ENCODE data around the gene PTPN11. TPM values are rescaled to one million over a fixed set of nuclear protein-coding genes. Genes with fewer than 3 reads are reported as not detected.
"Not testable (repeated sequence)": the region's sequence is repeated elsewhere in the genome, so short reads cannot be mapped to it uniquely, and the experiment has no call there.

The PTPN11 gene
- 100 to 1,000 TPM in 1 of 12 donors, 10 to 100 TPM in 11; 61.4 to 117 (median 68.5) TPM for polyA plus RNA-seq (ENCODE audit: insufficient read length in 12 of 12)
- long read RNA-seq, donor 1, full-length matches to known transcripts: 1 of 6 reads
- long read RNA-seq, donor 1, partial matches to known transcripts: 5 of 6 reads
- long read RNA-seq, donor 1, other reads (novel, unspliced or antisense): 0 of 6 reads
- long read RNA-seq, donor 2, full-length matches to known transcripts: 5 of 33 reads
- long read RNA-seq, donor 2, partial matches to known transcripts: 28 of 33 reads
- long read RNA-seq, donor 2, other reads (novel, unspliced or antisense): 0 of 33 reads
- long read RNA-seq, donor 3, full-length matches to known transcripts: 5 of 11 reads
- long read RNA-seq, donor 3, partial matches to known transcripts: 6 of 11 reads
- long read RNA-seq, donor 3, other reads (novel, unspliced or antisense): 0 of 11 reads
- long read RNA-seq, donor 4, full-length matches to known transcripts: 2 of 2 reads
- long read RNA-seq, donor 4, partial matches to known transcripts: 0 of 2 reads
- long read RNA-seq, donor 4, other reads (novel, unspliced or antisense): 0 of 2 reads
- long read RNA-seq, donor 5: 0 reads
- long read RNA-seq, donor 6, full-length matches to known transcripts: 2 of 2 reads
- long read RNA-seq, donor 6, partial matches to known transcripts: 0 of 2 reads
- long read RNA-seq, donor 6, other reads (novel, unspliced or antisense): 0 of 2 reads
- long read RNA-seq, donor 7: 0 reads
- long read RNA-seq, donor 8, full-length matches to known transcripts: 9 of 15 reads
- long read RNA-seq, donor 8, partial matches to known transcripts: 6 of 15 reads
- long read RNA-seq, donor 8, other reads (novel, unspliced or antisense): 0 of 15 reads
- long read RNA-seq, donor 9, full-length matches to known transcripts: 2 of 2 reads
- long read RNA-seq, donor 9, partial matches to known transcripts: 0 of 2 reads
- long read RNA-seq, donor 9, other reads (novel, unspliced or antisense): 0 of 2 reads
- long read RNA-seq, donor 10, full-length matches to known transcripts: 8 of 15 reads
- long read RNA-seq, donor 10, partial matches to known transcripts: 7 of 15 reads
- long read RNA-seq, donor 10, other reads (novel, unspliced or antisense): 0 of 15 reads
- long read RNA-seq, donor 11, full-length matches to known transcripts: 1 of 1 reads
- long read RNA-seq, donor 11, partial matches to known transcripts: 0 of 1 reads
- long read RNA-seq, donor 11, other reads (novel, unspliced or antisense): 0 of 1 reads

DNA sequence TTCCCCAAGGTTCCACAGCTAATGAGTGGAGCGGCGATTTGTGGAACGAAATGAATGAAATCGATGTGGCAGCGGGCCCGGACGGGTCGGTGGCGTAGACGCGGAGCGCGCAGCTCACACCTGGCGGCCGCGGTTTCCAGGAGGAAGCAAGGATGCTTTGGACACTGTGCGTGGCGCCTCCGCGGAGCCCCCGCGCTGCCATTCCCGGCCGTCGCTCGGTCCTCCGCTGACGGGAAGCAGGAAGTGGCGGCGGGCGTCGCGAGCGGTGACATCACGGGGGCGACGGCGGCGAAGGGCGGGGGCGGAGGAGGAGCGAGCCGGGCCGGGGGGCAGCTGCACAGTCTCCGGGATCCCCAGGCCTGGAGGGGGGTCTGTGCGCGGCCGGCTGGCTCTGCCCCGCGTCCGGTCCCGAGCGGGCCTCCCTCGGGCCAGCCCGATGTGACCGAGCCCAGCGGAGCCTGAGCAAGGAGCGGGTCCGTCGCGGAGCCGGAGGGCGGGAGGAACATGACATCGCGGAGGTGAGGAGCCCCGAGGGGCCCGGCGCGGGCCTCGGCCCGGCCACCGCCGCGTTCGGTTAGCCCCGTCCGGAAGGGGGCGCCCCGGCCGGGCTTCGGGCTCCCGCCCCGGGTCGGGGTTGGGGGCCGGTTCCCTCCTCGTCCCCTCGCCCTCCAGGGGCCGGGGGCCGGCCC, at the start of gene PTPN11:
Gene PTPN11, plus strand, starts transcription at position 340 of the 689 bp plus-strand sequence. Its CDS starts 165 bp downstream, at position 505.
- peak; percentile 84 for DNase-seq

DNA sequence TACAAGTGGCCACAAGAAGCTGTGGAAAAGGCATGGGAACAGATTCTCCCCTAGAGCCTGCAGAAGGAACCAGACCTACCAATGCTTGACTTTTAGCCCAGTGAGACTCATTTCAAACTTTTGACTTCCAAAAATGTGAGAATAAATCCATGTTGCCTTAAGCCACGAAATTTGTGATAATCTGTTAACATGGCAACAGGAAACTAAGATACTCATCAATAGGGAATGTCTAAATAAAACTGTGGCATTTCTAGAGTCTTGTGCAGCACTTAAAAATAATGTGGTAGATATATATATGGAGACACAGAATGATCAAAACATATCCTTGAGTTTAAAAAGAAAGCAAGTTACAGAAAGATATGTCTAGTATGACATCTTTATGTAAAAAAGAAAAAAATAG, 48.5 kb upstream of the PTPN11 start:
- no peak for DNase-seq

DNA sequence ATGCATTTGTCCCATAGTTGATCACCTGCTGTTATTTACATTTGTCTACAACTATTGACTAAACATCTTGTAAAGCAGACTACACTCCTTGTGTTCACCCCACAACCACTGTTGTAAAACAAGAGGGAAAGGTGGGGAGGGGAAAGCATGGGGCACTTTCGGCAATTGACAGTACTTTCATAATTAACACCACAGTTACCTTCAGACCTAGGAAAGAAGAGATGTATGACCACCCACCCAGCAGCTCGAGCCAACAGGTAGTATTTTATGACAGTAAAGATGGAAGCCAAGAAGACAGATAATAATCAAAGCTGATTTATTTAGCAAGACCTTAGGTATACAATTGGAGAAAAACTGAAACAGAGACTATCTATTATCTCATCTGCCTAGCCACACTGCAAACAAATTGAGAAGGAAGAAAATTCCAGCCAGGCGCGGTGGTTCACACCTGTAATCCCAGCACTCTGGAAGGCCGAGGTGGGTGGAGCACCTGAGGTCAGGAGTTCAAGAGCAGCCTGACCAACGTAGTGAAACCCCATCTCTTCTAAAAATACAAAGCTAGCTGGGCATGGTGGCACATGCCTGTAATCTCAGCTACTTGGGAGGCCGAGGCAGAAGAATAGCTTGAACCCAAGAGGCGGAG, 47.8 kb upstream of the PTPN11 start:
- no peak for DNase-seq

DNA sequence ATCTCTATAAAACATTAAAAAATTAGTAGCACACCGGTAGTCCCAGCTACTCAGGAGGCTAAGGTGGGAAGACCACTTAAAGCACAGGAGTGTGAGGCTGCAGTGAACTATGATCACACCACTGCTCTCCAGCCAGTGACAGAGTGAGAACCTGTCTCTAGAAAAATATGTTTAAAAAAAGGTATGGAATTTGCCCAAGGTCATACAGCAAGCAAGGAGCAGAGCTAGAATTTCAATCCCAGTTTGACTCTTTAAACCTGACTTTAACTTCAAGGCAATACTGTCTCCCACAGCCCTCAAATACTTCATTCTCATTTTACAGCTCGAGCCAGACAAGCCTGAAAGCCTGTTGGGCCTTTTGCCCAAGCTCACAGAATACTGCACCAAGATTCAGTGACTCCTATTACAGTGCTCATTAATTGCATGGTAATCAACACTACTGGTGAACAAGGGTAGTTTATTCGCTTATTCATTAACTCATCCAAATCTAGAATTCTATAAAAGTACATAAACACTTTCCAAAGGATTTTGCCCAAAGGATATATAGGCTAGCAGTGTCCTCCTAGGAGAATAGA, 44.5 kb upstream of the PTPN11 start:
- DNase-seq: no peak

DNA sequence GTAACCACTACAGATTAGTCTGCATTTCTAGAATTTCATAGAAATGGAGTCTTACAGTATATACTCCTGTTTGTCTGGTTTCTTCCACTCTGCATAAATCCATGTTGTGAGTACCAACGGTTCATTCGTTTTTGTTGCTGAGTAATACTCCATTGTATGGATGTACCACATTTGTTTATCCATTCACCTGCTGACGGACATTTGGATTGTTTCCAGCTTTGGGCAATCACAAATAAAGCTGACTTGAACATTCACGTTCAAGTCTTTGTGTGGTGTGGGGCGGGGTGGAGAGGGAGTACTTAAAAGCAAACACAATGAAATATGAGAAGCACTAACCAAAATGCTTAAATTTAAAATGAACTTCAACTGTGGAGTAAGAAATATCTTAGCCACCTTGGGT, 43.6 kb upstream of the PTPN11 start:
- no peak for DNase-seq

DNA sequence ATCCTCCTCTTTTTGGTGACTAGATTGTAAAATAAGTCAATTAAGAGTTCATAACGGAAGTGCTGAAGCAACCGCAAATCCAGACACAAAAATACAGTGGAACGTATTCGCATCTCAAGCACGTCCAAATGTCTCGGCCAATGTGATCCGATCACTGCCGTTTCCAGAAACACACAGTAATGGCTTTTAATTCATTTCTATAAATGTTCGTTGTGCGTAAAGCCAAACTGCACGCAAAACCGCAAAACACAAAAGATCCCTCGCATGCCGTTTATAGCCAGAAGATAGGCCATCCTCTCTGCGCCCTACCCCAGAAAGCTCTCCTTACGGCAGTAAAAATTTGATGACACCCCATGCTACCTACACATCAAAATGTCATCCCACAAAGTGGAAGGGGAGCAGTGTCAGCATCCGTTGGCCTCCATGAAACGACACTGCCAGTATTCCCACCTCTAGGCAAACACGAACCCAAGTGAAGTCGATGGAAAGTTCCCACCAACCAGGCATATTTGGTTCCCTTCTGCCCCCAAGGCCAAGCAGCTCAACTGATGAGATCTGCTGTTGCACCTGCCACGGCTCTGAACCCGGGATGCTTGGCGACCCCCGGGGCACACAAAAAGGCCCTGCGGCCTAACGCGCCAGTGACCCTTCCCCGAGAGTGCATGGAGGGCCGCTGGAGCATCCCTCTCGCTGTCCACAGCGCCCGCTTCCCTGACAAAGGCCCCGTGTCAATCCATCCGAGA, 37.9 kb upstream of the PTPN11 start:
- no peak for DNase-seq

DNA sequence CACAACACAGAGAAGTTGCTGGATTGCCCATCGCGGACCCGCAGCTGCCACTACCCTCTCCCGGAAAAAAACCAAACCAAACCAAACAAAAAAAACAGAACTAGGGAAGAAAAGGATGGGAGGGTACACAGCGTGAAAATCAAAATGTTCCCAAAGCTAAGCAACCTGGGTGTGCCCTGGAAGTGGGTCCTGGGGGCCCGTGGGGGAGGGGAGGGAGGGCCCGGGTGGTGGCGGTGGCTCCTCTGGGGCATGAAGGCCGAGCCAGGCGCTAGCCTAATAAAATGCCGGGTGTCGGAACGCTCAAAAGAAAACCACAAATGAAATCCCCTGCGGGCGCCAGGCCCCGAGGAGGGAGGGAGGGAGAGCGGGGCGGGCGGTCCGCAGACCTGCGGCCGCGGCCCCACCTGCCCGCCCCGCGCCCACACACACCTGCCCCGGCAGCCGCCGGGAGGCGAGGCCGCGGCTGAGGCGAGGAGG, 37.3 kb upstream of the PTPN11 start:
- no peak for DNase-seq

DNA sequence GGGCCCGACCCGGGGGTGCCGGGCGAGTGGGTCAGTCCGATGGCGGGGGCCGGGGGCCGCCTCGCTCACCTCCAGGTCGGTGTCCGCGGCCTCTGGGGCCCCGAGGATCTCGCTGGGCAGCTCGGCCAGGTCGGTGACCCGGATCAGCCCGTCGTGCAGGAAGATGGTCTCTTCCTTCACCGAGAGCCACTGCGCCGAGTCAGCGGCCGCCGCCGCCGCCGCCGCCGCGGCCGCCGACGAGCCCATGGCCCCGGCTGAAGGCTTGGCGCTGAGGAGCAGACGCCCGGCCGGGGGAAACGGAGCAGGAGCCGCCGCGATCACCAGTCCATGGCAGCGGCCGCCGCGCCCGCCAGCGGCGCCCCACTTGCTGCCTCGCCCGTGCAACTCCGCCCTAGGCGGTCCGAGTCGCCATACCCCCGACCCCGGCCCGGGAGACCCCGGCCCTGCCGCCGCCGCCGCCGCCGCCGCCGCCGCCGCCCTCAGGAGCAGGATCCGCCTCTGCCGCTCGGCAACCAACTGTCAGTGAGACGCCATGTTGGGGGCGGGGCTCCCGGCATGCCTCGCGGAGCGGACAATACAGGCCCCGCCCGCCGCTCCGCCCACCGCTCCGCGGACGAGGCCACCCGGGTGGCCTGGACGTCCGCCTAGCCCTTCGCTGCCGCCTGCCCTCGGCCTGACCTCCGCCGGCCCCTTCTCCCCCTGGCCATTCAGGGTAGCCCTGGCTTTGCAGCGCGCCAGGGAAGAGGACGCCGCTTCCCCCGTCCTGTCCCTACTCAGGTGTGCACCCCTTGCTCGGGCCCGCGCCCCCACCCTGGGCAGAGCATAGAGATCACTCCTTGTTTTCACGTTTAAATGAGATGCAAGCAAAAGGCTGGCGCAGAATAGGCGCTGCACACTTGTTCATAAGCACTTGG, 36.6 kb upstream of the PTPN11 start, which contains the start of gene HECTD4:
Gene HECTD4, minus strand, starts transcription at position 549 of the 914 bp plus-strand sequence. Its CDS starts 303 bp downstream, at position 246.
- peak; percentile 93 for DNase-seq

DNA sequence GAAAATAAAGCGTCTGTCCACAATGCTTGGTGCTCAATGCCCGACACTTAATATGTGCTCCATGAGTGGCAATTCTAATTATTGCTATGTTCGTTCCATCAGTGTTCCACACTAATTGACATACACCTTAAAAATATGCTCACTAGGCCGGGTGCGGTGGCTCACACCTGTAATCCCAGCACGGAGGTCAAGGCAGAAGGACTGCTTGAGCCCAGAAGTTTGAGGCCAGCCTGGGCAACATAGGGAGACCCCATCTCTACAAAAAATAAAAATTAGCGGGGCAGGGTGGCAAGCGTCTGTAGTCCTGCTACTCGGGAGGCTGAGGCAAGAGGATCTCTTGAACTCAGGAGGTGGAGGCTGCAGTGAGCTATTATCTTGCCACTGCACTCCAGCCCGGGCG, 35.9 kb upstream of the PTPN11 start:
- DNase-seq: no peak

DNA sequence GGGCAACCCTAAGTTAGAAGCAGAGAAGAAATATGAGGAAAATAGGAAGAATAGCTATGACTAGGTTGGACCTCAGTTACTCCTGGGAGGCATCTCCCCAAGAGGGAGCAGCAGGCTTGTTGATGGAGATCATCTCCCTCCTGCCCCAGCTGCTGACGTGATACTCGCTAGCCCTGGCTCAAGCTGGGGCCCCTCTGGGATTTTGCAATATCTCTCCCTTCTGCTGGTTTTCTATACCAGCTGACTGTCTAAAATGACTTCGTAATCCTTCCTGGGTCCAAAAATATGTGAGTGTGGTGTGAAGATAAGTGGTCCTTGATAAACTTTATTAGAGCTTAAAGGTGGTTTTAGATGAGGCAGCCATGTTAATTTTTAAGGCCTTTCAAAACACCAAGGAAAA, 32.0 kb upstream of the PTPN11 start:
- DNase-seq: no peak

DNA sequence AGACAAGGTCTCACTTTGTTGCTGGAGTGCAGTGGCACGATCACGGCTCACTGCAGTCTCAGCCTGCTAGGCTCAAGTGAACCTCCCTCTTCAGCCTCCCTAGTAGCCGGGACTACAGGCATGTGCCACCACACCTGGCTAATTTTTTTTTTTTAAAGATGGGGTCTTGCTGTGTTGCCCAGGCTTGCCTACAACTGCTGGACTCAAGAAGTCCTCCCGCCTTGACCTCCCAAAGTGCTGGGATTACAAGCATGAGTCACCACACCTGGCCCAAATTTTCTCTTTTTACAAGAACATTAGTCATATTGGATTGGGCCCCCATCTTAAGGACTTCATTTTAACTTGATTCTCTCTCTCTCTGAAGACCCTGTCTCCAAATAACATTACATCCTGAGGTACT, 29.5 kb upstream of the PTPN11 start:
- no peak for DNase-seq

DNA sequence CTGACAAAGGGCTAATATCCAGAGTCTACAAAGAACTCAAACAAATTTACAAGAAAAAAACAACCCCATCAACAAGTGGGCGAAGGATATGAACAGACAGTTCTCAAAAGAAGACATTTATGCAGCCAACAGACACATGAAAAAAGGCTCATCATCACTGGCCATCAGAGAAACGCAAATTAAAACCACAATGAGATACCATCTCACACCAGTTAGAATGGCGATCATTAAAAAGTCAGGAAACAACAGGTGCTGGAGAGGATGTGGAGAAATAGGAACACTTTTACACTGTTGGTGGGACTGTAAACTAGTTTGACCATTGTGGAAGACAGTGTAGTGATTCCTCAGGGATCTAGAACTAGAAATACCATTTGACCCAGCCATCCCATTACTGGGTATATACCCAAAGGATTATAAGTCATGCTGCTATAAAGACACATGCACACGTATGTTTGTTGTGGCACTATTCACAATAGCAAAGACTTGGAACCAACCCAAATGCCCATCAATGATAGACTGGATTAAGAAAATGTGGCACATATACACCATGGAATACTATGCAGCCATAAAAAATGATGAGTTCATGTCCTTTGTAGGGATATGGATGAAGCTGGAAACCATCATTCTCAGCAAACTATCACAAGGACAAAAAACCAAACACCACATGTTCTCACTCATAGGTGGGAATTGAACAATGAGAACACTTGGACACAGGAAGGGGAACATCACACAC, 28.7 kb upstream of the PTPN11 start:
- DNase-seq: not testable (repeated sequence)

DNA sequence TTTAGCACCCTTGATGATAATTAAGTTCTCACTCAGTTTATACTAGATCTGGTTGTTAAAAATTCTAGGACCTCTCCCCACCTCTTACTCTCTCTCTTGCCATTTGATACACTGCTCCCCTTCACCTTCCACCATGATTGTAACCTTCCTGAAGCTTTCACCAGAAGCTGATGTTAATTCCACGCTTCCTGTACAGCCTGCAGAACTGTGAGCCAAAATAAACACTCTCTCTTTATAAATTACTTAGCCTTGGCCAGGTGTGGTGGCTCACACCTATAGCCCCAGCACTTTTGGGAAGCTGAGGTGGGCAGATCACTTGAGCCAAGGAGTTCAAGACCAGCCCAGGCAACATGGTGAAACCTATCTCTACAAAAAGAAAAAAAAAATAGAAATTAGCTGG, 25.4 kb upstream of the PTPN11 start:
- no peak for DNase-seq

DNA sequence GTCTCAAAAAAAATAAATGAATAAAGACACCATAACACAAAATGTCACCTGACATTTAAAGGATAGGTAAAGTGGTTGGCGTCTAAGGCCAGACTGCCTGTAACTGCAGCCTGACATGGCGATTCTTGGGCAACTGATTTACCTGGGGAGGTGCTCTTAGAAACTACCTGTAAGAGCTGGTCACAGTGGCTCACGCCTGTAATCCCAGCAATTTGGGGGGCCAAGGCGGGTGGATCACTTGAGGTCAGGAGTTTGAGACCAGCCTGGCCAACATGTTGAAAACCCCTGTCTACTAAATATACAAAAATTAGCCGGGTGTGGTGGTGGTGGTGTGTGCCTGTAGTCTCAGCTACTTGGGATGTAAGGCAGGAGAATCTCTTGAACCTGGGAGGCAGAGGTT, 17.7 kb upstream of the PTPN11 start:
- DNase-seq: no peak

DNA sequence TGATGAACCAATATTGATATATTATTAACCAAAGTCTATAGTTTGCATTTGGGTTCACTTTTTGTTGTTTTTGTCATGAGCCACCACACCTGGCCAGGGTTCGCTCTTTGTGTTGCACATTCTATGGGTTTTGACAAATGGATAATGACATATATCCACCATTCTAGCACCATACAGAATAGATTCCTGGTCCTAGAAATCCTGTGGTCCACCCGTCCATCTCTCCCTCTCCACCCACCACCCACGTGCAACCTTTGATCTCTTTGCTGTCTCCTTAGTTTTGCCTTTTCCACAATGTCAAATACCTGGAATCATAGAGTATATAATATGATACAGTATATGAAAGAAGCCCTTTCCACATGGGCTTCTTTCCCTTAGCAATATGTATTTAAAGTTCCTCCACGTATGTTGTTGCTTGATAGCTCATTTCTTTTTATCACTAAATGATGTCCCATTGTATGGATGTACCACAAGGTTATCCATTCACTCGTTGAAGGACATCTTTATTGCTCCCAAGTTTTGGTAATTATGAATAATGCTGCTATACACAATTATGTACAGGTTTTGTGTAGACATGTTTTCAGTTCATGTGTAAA, 16.7 kb upstream of the PTPN11 start:
- DNase-seq: no peak

DNA sequence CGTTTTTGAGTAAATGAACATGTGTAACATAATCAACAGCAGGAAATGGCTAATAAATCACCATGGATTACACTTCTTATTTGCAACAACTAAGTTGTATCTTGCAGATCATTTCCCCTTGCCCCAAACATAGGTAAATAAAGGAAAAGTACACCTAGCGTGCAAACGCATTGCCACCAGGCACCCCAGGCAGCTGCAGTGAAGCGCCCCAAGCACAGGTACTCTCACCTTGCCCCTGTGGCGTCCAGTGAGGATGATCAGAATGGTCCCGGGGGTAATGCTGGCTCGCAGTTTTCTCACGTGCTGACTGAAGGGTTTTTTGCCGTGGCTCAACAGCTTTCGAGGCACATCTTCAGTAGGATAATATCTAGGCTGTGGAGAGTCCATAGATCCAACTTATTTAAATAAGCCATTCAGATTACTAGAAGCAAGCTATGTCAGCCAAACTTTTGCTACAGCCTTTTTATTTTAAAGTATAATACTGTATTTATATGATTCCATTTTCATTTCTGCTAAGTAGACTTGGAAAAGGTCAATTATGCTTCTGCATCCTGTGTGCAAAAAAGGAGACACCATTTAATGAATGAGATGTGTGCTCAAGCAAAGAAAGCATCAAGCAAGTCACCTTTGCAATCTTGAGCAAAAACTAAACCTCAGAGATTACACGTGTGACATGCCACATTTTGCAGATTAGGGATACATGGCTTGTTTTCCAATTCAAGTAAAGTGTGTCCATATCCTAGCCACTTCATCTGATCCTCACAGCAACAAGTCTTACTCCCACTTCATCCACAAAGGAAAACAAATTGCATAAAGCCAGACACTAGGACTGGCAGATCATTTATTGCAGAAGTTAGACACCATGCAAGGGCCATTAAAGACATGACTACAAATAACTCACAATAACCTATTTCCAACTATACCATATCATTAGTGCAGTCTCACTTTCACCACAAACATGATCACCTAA, 11.9 kb upstream of the PTPN11 start:
- no peak for DNase-seq
